H1 (cell line): Measurements from ENCODE around the gene TNFRSF11A.

Experiments
- EZH2 ChIP-seq: fragments of 200-600 bp; sonication (generic); IDR thresholded peaks from 2 replicates; pipeline ENCODE4 v1.7.1; 2012; ENCODE audit warnings: low read depth, mild to moderate bottlenecking, moderate library complexity, low read length, inconsistent platforms; ENCODE audit not compliant: severe bottlenecking
- HDAC2 ChIP-seq, 2 experiments: fragments of 300-600 bp in 1 of 2; sonication (generic) in 1 of 2; IDR thresholded peaks; 2 replicates each; pipeline ENCODE4 v1.6.1; 2011 to 2012; ENCODE audit warnings: low read depth in 2 of 2, low read length in 2 of 2, mild to moderate bottlenecking in 2 of 2, moderate library complexity in 2 of 2, borderline replicate concordance in 1 of 2, inconsistent platforms in 1 of 2
- NANOG ChIP-seq: IDR thresholded peaks from 2 replicates; pipeline ENCODE4 v1.6.1; 2011; ENCODE audit warnings: low read length, low read depth, mild to moderate bottlenecking, inconsistent platforms; ENCODE audit not compliant: insufficient read depth, poor library complexity, severe bottlenecking
- PHF8 ChIP-seq: fragments of 200-600 bp; sonication (generic); conservative IDR thresholded peaks from 2 replicates; pipeline ENCODE4 v1.7.1; 2012; ENCODE audit warnings: low read depth, mild to moderate bottlenecking, inconsistent platforms, low read length, moderate library complexity
- POLR2AphosphoS5 ChIP-seq: IDR thresholded peaks from 2 replicates; pipeline ENCODE4 v1.6.1; 2011; ENCODE audit warnings: low read depth, low read length
- POU5F1 ChIP-seq: IDR thresholded peaks from 2 replicates; pipeline ENCODE4 v1.6.1; 2011; ENCODE audit warnings: low read depth, mild to moderate bottlenecking, low read length, moderate library complexity
- SIN3A ChIP-seq, 2 experiments: IDR thresholded peaks in 1 of 2; conservative IDR thresholded peaks in 1 of 2; 2 replicates each; pipeline ENCODE4 v1.6.1; 2011 to 2012; ENCODE audit warnings: low read length in 2 of 2, improper control_type of control experiment in 1 of 2, low read depth in 1 of 2, mild to moderate bottlenecking in 1 of 2
- SP1 ChIP-seq: IDR thresholded peaks from 2 replicates; pipeline ENCODE4 v1.6.1; 2011; ENCODE audit warnings: low read depth, low read length
- TF ChIP-seq, protein P1 (sequence below), 3 experiments: IDR thresholded peaks; 1 replicate in 2 of 3; 2 replicates in 1 of 3; pipeline versions ENCODE4 v1.5.1 to v1.6.1; 2011; ENCODE audit warnings: low read length in 3 of 3, mild to moderate bottlenecking in 3 of 3, inconsistent platforms in 2 of 3, low read depth in 1 of 3, moderate library complexity in 1 of 3; ENCODE audit not compliant: insufficient read depth in 1 of 3; ENCODE audit errors: control extremely low read depth in 1 of 3
- TF ChIP-seq, protein P2 (sequence below): IDR thresholded peaks from 2 replicates; pipeline ENCODE4 v1.6.1; 2011; ENCODE audit warnings: low read depth, mild to moderate bottlenecking, low read length; ENCODE audit not compliant: insufficient read depth

DNA sequence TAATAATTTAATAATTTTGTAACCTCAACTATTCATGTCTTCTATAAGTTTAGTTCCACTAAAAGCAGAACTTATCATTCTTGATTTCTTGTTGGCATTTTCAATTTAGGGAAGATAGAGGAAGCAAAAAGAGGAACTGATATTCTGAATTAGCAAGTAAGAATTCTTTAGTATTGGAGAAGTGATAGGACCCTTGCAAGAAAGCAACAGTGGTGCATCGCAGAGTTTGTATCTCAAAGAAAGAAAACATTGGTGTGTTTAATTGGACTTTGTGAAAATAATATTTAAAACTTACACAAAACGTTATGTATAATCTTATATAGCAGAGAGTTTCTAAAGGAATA lies 36.5 kb upstream of the TNFRSF11A start:
- TF ChIP-seq EZH2 = no peak
- TF ChIP-seq PHF8 = no peak
- TF ChIP-seq NANOG = no peak
- TF ChIP-seq HDAC2 (IDR thresholded peaks at IDR 0.05; ENCODE audit: borderline replicate concordance in 1 of 2, low read depth in 2 of 2, low read length in 2 of 2) = no peak
- TF ChIP-seq, protein P1, sequence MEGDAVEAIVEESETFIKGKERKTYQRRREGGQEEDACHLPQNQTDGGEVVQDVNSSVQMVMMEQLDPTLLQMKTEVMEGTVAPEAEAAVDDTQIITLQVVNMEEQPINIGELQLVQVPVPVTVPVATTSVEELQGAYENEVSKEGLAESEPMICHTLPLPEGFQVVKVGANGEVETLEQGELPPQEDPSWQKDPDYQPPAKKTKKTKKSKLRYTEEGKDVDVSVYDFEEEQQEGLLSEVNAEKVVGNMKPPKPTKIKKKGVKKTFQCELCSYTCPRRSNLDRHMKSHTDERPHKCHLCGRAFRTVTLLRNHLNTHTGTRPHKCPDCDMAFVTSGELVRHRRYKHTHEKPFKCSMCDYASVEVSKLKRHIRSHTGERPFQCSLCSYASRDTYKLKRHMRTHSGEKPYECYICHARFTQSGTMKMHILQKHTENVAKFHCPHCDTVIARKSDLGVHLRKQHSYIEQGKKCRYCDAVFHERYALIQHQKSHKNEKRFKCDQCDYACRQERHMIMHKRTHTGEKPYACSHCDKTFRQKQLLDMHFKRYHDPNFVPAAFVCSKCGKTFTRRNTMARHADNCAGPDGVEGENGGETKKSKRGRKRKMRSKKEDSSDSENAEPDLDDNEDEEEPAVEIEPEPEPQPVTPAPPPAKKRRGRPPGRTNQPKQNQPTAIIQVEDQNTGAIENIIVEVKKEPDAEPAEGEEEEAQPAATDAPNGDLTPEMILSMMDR (IDR thresholded peaks at IDR 0.05; ENCODE audit: control extremely low read depth in 1 of 3, insufficient read depth in 1 of 3, low read depth in 1 of 3, low read length in 3 of 3) = no peak
- no peak for TF ChIP-seq SIN3A (conservative IDR thresholded peaks at IDR 0.05 in 1 of 2, IDR thresholded peaks at IDR 0.05 in 1 of 2; ENCODE audit: low read depth in 1 of 2, low read length in 2 of 2)
- TF ChIP-seq POU5F1 = no peak
- TF ChIP-seq, protein P2, sequence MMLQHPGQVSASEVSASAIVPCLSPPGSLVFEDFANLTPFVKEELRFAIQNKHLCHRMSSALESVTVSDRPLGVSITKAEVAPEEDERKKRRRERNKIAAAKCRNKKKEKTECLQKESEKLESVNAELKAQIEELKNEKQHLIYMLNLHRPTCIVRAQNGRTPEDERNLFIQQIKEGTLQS = no peak
- no peak for TF ChIP-seq SP1
- no peak for TF ChIP-seq POLR2AphosphoS5
